HG03565 (cell line): ENCODE results near the gene SH2D7.

Experiments
- ATAC-seq: cut with Tn5 transposase; IDR thresholded peaks from one replicate; pipeline ENCODE4 v1.9.1; 2021; ENCODE audit warnings: mild to moderate bottlenecking, moderate library complexity; ENCODE audit not compliant: unreplicated experiment

Gene SH2D7

DNA sequence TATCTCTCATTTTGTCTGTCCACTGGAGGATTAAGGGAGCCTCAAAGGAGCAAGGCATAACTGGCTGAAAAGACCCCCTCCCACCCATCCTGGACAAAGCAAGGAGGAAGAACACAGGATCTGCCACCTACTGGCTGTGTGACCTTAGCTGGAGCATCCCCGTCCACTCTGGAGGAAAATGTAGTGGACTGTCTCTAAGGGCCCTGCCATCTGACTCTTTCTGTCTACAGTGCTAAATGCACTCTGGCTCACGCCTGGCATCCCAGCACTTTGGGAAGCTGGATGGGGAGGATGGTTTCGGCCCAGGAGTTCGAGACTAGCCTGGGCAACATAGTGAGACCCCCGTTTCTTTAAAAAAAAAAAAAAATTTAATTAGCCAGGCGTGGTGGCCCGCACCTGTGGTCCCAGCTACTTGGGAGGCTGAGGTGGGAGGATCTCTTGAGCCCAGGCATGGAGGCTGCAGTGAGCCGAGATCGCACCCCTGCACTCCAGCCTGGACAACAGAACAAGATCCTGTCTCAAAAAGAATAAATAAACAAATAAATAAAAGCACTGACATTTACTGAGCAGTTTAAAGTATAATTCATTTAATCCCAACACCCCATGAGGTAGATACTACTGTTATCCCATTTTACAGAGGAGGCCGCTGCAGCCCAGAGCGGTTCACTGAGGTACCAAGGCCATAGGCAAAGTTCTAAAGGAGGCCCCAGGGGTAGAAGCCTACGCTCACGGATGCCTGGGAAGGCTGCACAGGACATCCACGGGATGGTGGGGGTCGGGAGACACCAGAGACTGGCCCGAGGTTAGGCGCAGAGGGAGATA lies 15.9 kb upstream of the SH2D7 start:
- no peak for ATAC-seq

DNA sequence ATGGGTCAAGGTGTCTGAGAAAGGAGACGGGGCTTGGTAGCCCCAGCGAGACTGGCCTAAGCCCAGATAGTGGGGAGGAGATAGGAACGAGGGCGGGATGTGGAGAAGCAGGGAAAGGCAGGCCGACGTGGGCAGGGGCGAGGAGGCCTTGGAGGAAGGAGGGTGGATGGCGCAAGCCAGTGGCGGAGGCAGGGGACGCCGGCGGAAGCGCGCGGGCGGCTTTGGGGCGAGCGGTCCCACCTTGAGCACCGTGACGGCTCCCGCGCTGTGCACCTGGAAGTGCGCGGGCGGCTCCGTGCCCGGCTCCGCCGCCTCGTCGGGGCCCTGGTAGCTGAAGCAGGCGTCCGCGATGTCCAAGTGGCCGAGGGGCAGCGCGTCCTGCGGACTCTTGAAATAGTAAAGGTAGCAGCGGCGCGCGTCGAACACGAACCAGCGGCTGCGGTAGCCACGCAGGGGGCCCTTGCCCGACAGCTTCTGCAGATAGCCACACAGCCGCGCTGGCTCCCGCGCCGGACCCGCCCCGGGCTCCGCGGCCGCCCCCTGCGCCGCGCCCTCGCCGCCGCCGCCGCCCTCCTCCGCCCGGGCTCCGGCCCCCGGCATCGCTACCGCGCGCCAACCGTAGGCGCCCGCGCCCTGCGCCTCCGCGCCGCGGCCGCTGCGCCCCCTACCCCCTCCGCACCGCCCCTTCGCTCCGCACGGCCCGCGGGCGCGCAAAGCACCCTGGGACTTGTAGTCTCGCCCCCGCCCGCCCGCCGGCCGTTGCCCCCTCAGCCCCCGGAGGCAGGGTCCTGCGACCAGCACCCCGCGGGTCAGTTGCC lies 15.1 kb upstream of the SH2D7 start, which contains the start of gene TBC1D2B:
TSS of gene TBC1D2B (minus strand) at position 659 of the 818 bp plus-strand sequence. CDS start at position 600, 59 bp downstream.
- peak; percentile 37 for ATAC-seq

DNA sequence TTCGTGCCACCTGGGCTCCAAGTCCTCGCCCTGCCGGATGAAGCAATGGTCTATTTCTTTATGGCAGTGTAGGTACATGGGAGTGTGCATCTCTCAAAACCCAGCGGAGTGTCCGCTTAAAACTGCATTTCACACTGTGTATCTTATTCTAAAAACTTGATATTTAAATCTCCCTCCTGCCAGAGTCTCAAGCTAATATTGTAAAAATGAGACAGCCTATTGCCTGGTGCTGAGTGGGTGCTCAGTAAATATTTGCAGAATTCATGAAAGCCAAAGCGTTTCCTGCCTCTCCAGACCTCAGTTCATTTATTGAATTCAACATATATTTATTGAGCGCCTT lies 14.5 kb upstream of the SH2D7 start:
- ATAC-seq, result no peak

GRCh38 chr15:78079298-78080087 lies 12.9 kb upstream of the SH2D7 start:
- ATAC-seq, result no peak

DNA sequence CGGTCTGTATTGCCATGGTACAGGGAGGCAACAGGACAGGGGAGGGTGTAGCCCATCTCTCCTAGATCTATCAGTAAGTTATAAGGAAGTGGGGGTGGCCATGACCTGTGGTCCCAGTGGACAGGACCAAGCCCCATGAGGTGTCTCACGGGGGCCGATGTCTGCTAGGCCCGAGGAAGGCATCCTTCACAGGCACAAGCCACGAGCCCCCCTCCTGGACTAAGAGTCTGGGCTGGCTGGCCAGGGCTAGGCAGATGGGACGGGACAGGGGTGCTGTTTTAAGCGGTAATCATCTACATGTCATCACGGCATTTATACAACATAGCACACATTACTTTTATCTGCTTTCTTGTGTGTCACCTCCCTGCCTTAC lies 12.3 kb upstream of the SH2D7 start:
- no peak for ATAC-seq

GRCh38 chr15:78082106-78082742 lies 10.1 kb upstream of the SH2D7 start:
- no peak for ATAC-seq

DNA sequence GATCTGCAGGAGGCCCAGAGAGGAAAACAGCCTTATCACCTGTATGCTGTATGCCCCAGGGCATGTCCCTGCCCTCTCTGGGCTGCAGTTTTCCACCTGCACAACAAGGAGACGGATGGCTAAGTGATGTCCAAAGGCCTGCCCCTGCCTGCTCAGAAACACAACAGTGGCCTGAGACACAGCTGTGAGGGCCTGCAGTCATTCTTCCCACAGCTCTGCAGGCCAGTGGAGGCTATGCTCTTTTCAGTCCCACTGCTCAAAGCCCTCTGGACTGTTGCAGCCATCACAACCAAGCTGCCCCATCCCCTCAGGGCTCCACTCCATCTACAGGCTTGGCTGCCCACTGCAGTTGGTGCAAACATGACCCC lies 9.6 kb upstream of the SH2D7 start:
- ATAC-seq, result no peak

DNA sequence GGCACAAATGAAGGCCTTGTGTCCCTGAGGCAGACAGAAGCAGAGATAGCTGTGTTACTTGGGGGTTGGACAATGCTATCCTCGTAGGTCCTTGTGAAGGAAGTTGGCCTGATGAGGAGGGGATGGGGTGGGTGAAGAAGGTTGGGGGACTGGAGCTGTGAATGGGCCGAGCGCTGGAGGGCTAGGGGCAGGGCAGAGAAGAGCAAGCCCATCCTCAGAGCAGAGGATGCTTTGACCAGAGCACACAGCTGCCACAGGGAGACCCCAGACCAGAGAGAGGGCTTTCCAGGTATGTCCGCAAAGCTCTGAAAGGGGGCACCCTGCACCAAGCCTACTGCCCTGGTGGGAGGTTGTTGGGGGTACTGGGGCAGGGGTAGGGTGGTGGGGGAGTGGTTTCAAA lies 9.2 kb upstream of the SH2D7 start:
- no peak for ATAC-seq

DNA sequence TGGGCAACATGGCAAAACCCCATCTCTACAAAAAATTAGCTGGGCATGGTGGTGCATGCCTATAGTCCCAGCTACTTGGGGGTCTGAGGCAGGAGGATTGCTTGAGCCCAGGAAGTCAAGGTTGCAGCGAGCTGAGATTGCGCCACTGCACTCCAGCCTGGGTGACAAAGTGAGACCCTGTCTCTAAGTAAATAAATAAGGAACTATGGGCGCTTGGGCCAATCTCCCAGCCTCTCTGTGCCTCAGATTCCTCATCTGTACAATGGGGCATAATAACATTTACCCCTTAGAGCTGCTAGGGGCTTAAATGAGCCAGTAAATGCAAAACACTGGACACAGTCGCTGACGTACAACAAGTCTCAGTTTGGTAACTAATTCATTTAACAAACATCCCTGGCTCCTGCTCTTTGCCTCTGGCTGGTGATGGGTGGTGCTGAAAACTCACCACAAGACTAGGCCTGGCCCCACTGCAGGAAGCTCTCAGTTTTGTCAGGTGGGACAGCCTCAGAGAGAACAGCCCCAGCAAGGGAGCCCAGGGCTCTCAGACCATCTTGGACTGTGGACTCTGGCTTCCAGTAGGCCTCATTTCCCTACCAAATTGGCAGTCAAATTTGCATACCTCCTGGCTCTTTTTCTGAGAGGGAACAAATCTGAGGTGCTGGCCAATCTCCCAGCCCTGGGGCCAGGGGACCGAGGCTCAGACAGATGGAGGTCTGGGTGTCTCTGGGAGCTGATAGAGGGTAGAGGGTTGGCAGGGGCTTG lies 8.5 kb upstream of the SH2D7 start:
- ATAC-seq, result no peak

DNA sequence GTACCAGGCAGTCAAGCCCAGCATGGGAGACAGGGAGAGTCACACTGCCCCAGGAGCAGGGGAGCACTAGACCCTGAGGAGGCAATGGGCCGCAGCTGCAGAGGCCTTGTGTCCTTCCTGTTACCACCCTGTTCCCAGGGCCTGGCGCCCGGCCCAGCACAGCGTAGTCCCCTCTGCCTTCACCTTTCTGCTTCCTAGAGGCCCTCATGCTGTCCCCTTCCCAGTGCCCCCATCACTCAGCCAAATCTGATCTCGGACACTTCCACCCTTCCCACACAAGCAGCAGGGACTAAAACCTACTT lies 8.0 kb upstream of the SH2D7 start:
- no peak for ATAC-seq

DNA sequence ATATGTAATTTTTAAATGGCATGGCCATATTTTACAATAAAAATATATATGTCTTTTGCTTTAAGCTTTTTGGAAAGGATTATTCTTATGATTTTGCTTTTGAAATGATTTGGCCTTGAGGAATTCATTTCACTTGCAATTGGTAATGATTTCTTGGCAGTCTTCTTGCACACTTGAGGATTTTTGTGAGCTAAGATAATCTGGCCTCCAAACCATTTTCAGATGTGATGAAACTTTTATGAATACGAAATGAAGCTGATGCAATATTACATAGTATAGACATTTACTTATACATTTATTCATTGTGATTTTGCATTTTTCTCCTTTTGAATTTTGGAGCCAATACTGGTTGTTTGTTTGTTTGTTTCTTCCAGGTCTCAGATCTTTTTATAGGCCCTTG lies 6.4 kb upstream of the SH2D7 start:
- ATAC-seq, result no peak

DNA sequence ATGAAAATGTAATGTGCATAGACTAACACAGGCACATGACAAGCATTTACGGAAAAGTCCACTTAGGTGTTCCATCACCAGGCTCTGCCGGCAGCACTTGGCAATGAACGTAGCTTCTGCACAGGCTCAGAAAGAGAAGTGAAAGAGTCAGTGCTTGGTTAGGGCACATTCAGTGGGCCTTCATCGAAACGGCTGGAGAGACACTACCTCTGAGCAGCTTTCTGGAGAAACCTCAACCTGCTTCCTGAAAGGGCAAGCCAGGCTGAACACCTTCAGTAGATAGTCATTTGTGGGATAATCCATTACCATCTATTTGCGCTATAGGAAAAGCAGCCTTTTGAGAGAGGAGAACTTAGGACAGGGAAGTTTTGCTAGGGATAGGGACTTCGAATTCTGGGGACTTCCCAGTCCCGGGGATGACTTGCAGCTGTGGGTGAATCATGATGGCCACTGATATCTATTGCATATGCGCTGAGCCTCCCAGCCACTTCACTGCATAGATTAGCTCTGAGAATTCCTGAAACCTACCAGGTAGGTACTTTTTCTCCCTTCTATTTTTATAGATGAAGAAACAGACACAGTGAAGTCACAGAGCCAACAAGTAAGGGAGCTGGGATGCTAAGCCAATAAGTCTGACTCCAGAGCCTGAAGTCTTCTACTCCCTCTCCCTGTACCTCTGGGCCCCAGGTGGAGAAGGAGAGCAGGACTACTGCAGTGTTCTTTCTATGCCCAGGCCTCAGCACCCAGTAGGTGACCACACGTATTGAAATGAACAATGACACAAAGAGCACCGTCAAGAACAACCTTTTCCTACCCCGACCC lies 4.2 kb upstream of the SH2D7 start:
- no peak for ATAC-seq

DNA sequence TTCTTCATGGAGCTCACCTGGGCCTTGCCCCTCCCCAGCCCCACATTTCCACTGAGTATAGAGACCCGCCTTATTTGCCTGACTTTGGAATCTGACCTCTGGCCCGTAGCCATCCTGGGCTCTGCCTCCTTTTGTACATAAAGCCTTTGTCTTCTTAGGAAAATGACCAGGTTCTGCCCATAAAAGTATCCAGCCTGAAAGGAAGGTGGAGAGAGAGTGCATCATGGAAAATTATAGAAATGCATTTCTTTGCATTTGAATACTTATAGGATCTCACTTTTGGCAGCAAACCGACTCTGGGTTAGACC lies 3.6 kb upstream of the SH2D7 start:
- ATAC-seq, result no peak

DNA sequence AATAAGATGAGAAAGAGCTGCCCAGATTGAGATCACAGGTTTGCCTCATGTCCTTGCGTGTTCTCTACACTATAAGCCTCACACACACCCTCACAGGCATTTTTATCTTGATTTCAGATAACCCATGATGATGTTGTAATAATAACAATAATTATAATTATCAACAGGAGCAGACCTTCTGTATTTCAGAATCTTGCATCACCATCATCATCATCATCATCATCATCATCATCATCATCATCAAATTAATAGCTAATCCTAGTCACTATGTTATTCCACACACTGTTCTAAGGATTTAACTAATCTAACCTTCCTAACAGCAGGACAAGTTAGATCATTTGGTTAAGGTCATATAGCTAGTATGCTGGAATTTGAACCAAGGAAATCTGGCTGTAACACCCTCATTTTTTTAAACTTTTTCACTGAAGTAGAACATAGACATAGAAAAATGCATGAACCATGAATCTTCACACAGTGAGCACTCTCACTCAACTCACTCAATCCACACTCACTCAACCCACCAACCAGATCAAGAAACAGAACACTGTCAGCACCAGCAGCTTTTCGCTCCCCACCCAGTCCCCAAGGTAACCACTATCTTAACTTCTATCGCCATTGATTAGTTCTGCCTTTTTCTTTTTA lies 1.8 kb upstream of the SH2D7 start:
- ATAC-seq, result no peak

GRCh38 chr15:78093242-78094020 lies 1.1 kb downstream of the SH2D7 start:
- ATAC-seq, result no peak

DNA sequence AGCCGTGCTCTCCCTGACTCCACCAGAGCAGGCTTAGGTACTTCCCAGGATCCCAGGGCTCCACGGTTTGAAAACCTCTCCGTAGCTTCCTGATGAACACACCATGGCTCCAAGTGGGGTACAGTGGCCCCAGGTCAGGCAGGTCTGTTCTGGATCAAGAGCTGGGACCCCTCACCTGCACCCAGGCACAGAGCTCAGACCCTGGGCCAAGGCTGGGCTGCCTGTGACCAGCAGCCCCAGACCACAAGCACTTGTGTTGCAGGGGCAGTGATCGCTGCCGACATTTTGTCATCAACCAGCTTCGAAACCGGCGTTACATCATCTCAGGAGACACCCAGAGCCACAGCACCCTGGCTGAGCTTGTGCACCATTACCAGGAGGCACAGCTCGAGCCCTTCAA lies 5.3 kb downstream of the SH2D7 start:
- ATAC-seq, result no peak

DNA sequence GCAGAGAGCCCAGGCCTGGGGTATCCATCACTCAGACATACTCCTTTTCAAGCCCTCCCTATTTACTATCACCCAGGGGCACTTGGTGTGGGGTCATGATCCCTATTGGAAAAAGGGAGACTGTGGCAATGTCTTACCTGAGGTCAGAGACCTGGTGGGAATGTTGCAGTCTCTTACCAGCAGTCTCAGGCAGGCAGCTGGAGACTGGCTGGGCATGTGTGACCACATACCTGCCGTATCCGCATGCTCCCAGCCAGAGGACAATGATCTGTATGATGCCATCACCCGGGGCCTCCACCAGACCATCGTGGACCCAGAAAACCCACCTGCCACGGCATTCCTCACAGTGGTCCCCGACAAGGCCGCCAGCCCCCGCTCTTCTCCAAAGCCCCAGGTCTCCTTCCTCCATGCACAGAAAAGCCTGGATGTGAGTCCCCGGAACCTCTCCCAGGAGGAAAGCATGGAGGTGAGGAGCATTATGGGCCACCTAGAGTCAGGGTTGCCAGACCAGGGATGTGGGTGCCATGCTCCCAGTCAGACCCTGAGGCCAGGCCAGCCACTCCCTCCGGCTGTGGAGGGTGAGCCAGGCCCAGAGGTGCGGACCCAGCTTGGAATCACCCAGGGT lies 5.9 kb downstream of the SH2D7 start:
- ATAC-seq, result no peak

DNA sequence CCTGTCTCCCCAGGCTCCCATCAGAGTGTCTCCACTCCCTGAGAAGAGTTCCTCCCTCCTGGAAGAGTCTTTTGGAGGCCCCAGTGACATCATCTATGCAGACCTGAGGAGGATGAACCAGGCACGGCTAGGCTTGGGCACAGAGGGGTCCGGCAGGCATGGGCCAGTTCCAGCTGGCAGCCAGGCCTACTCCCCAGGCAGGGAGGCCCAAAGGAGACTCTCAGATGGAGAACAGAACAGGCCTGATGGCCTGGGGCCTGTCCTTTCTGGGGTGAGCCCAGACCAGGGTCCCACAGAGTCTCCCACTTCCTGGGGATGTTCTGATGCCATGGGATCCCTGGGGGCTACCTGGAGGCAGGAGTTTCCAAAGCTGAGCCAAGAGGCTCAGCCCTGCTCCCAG lies 8.5 kb downstream of the SH2D7 start:
- no peak for ATAC-seq
